GM18861 (cell line): ENCODE measurements around the gene MLST8.
"Not testable (repeated sequence)": the region's sequence is repeated elsewhere in the genome, so short reads cannot be mapped to it uniquely, and the experiment has no call there.

Experiments
- ATAC-seq: cut with Tn5 transposase; IDR thresholded peaks from one replicate; pipeline ENCODE4 v1.9.1; 2021; ENCODE audit not compliant: unreplicated experiment

The MLST8 gene

DNA sequence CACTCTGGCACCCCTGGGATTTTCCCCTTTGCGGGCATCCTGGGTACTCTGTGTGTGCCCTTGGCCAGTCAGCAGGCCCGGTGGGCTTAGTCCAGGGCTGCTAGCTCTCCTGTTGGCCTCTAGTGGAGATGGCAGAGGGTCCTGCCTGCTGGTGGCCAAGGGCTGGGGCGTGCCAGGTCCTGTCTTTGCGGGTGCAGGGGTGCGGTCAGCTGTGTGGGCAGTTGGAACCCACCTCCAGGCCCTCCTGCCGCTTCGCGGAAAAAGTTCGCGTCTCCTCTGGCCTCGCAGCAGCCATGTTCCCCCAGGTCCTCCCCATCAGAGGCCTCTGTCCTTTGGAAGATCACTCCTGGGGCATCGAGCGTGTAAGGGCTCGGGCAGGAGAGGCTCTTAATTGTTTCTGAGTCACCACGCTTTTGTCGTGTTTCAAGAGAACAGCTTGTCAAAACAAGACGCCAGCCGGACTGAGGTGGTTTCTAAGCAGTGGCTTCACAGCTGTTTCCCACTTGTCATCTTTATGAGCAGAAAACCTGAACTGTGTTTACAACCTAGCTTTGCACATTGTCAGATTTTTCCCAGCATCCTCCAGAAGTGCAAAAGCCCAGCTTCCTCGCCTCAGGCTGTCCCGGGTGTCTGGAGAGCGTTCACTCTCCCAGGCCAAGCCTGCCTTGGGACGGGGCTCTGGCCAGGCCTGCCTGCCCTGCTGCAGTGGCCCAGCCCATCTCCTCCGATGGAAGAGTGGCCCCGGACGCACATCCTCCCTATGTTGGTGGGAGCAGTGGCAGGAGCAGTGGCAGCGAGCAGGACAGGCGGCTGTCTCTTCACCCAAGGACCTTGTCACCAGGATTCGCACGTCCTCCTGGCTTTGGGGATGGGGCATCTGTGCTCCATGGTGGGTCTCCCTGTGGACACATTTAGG lies 26.0 kb downstream of the MLST8 start:
- no peak for ATAC-seq

GRCh38 chr16:2232094-2232990 lies 27.1 kb downstream of the MLST8 start:
- no peak for ATAC-seq

DNA sequence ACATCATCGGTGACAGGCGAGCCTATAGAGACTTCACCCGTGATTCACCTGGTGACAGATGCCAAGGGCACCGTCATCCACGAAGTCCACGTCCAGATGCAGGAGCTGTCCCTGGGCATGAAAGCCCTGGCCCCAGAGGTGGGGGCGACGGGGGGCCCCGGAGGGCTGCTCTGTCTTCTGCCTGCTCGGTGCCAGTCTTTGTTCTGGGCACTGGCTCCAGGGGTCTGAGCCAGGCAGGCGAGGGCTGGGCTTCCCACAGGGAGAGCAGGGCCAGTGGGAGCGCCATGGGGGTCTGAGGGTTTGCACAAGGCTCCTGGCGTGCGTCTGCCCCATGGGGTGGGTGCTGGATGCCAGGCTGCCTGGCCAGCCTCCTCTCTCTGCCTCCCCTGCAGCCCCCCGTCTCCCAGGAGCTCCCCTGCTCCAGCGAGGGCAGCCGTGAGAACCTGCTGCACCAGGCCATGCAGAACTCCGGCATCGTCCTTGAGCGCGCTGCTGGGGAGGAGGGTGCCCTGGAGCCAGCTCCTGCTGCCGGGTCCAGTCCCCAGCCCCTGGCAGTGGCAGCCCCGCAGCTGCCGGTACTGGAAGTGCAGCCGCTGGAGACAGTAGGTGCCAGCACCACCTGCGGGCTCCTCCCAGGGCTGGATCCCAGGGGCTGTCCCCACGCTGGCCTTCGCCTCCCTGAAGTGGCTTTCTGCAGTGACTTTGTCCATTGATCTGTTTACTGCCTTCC lies 28.0 kb downstream of the MLST8 start:
- no peak for ATAC-seq

DNA sequence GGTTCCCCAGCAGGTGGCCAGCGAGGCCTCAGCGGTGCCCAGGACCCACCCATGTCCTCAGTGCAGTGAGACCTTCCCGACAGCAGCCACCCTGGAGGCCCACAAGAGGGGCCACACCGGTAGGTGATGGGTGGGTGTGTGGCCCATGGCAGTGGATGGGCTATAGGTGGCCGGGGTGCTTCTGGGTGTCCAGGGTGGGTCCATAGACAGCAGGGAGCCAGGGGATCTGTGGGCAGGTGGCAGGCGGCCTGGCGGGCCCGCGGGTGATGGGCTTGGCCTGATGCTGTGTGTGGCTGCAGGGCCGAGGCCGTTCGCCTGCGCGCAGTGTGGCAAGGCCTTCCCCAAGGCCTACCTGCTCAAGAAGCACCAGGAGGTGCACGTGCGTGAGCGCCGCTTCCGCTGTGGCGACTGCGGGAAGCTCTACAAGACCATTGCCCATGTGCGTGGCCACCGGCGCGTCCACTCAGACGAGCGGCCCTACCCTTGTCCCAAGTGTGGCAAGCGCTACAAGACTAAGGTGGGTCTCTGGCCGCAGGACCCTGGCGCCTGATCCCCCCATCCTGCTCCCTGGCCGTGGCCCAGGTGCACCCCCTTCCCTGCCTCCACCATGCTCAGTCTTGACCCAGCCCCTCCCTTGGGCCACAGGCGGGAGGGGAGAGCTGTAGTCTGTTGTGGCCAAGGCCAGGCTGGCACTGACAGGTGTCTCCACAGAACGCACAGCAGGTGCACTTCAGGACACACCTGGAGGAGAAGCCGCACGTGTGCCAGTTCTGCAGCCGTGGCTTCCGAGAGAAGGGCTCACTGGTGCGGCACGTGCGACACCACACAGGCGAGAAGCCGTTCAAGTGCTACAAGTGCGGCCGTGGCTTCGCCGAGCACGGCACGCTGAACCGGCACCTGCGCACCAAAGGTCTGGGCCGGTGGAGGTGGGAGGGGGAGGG lies 28.9 kb downstream of the MLST8 start:
- no peak for ATAC-seq

DNA sequence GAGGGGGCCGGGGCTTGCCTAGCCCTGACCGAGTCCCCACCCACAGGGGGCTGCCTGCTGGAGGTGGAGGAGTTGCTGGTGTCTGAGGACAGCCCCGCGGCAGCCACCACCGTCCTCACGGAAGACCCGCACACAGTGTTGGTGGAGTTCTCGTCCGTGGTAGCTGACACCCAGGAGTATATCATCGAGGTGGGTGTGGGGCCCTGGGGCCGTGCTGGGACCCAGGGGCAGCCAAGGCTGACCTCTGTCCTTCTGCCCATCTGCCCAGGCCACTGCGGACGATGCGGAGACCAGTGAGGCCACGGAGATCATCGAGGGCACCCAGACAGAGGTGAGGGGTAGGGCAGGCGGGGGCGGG lies 29.5 kb downstream of the MLST8 start:
- ATAC-seq, result no peak

- ATAC-seq, result no peak
These were observed 30.0 kb downstream of the MLST8 start for GRCh38 chr16:2235234-2235651.

DNA sequence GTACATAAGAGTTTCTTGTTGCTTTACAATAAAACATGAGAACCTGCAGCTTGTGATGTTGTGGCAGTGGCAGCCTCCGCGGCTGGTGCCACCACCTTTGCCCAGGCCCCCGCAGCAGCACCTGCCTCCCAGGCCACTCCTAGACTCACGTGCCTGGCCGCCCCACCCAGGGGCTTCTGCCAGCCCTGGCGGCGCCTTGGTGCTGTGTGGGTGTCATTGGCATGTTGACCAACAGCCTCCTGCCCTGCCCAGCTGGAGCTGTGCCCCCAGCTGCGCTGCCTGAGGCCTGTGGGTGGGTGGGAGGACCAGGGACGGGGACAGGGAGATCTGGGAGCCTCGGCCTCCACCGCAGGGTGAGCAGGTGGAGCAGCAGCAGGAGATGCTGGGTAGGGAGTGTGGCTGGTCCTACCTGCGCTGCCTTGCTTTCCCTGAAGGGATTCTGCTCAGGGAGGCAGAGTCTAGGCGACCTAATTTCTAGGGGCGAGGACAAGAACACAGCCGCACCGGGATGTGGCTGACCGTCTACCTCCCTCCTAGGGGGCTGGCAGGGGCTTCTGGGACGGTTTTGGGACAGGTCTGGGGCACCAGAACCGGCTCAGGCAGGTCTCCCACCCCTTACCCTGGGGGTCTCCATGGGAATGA lies 30.6 kb downstream of the MLST8 start:
- no peak for ATAC-seq

DNA sequence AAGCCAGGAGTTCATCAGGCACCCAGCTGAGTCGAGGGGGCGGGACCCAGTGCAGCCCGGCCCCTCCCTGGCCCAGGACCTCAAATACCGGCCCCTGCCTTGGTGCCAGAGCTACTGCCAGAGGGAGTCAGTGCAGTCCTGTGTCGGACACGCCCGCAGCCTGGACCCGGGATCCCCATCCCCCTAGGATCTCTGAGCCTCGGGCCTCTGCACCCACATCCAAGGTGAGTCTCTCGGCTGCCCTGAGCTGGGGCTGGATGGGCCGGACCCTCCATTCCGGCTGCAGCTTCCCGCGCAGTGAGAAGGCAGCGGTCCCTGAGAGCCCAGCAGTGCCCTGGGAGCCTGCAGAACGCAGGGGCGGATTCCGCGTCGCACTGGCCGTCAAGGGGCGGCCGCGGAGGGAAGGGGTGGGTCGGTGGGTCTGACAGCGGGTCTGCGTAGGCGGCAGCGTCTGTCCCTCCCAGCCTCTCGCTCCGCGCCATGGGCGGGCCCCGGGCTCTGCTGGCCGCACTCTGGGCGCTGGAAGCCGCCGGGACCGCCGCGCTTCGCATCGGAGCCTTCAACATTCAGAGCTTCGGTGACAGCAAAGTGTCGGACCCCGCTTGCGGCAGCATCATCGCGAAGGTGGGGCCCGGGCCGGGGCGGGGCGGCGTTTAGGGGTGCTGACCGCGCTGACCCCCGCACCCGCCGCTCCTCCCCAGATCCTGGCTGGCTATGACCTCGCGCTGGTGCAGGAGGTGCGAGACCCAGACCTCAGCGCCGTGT lies 31.3 kb downstream of the MLST8 start, which contains the start of gene DNASE1L2:
DNASE1L2 (plus strand) TSS at position 108 of the 765 bp plus-strand sequence; CDS start at position 481, 373 bp downstream.
- ATAC-seq, result no peak

DNA sequence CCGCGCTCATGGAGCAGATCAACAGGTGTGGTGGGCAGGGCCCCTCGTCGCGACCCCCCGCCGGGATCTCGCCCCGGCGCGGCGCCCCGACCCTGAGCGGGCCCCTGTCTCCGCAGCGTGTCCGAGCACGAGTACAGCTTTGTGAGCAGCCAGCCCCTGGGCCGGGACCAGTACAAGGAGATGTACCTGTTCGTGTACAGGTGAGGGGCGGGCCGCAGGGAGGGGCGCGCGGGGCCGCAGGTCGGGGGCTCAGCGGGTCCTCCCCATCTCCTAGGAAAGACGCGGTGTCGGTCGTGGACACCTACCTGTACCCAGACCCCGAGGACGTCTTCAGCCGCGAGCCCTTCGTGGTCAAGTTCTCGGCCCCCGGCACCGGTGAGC lies 31.8 kb downstream of the MLST8 start:
- no peak for ATAC-seq

- ATAC-seq, result no peak
These were observed 32.4 kb downstream of the MLST8 start for GRCh38 chr16:2237493-2238149.

GRCh38 chr16:2238150-2238837 lies 33.0 kb downstream of the MLST8 start:
- no peak for ATAC-seq

- ATAC-seq, result no peak
These were observed 33.8 kb downstream of the MLST8 start for GRCh38 chr16:2238838-2239675.

DNA sequence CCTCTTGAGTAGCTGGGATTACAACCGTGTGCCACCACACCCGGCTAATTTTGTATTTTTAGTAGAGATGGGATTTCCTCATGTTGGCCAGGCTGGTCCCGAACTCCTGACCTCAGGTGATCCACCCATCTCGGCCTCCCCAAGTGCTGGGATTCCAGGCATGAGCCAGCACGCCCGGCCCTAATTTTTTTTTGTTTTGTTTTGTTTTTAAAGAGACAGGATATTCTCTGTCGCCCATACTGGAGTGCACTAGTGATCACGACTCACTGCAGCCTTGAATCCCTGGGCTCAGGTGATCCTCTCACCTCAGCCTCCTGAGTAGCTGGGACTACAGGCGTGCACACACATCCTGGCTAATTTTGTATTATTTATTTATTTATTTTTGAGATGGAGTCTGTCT lies 35.1 kb downstream of the MLST8 start:
- not testable (repeated sequence) for ATAC-seq

GRCh38 chr16:2242598-2242997 lies 37.3 kb downstream of the MLST8 start:
- ATAC-seq, result no peak

GRCh38 chr16:2243031-2243528 lies 37.8 kb downstream of the MLST8 start:
- no peak for ATAC-seq

DNA sequence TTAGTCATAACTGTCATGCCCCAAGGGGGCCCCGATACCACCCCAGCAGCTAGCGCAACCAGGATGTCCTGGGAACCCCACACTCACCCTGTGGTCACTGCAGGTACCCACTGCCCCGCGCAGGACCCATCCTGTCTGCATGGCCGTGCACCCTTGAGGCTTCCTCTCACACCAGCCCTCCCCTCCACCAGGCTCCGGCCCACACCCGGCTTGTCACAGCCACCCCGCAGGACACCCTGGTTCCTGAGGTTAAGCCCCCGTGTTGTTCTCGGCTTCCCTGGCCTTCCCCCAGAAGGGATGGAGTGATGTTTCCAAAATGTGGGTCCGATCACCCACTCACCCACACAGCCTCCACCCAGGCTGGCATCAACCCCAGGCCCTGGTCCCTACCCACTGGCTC lies 38.5 kb downstream of the MLST8 start:
- no peak for ATAC-seq

DNA sequence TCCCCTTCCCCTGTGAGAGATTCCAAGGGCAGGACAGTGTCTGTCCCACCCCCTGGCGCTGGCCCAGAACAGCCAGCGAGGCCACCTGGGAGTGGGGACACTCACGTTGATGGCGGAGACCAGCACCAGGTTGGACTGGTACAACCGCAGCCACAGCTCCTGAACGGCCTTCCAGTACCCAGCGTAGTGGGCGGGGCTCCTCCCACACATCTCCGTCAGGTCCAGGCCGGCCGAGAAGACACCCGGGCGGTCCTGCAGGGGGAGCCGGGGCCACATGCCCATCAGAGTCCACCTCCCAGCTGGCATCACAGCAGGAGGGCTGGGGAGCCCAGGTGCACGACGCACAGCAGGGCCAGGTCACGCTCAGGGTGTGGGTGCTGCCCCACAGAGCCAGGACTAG lies 39.0 kb downstream of the MLST8 start:
- no peak for ATAC-seq
